ENCODE data around the gene LUZP2. TPM values are rescaled to one million over a fixed set of nuclear protein-coding genes. Genes with fewer than 3 reads are reported as not detected.

LUZP2 gene
- total RNA-seq, 1 donor from 2014 or later: not detected

DNA sequence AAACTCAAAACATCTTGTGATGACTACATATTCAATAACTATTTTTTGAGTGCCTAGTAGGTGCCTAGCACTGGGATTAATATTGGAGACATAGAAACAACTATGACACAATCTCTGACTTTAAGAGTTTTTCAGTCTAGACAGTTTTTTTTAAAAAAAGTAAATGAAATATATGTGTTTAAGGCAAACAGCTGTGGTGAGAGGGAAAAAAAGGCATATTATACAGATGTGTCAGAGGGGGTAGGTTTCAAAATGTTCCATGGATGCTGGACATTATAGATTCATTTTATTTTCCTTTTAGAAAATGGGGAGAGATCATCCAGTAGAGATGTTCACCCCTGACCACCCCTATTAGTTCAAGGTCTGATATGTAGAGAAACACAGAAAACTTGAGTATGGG lies 90.8 kb downstream of the LUZP2 start:
- H3K9me3 ChIP-seq: no peaks in the 10 kb centered on the region
- no peaks in the 10 kb centered on the region for H3K27me3 ChIP-seq (ENCODE audit: low read depth)
- no peak overlapping the region for H3K27ac ChIP-seq
- ATAC-seq (no peak), DNase-seq (no peak)
- no peaks in the 10 kb centered on the region for H3K4me1 ChIP-seq
- intact Hi-C loops (cut with DNase I): no loop called here
- TF ChIP-seq, protein P1, sequence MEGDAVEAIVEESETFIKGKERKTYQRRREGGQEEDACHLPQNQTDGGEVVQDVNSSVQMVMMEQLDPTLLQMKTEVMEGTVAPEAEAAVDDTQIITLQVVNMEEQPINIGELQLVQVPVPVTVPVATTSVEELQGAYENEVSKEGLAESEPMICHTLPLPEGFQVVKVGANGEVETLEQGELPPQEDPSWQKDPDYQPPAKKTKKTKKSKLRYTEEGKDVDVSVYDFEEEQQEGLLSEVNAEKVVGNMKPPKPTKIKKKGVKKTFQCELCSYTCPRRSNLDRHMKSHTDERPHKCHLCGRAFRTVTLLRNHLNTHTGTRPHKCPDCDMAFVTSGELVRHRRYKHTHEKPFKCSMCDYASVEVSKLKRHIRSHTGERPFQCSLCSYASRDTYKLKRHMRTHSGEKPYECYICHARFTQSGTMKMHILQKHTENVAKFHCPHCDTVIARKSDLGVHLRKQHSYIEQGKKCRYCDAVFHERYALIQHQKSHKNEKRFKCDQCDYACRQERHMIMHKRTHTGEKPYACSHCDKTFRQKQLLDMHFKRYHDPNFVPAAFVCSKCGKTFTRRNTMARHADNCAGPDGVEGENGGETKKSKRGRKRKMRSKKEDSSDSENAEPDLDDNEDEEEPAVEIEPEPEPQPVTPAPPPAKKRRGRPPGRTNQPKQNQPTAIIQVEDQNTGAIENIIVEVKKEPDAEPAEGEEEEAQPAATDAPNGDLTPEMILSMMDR (IDR thresholded peaks at IDR 0.05): no peak
- H3K36me3 ChIP-seq: no peaks in the 10 kb centered on the region
- H3K4me3 ChIP-seq: no peak overlapping the region

- TF ChIP-seq, protein P1 (IDR thresholded peaks at IDR 0.05): no peak
- ATAC-seq (no peak), DNase-seq (no peak)
- H3K36me3 ChIP-seq: no peaks in the 10 kb centered on the region
- H3K27ac ChIP-seq: no peak overlapping the region
- H3K4me1 ChIP-seq: no peaks in the 10 kb centered on the region
- H3K9me3 ChIP-seq: no peaks in the 10 kb centered on the region
- no peak overlapping the region for H3K4me3 ChIP-seq
- H3K27me3 ChIP-seq (ENCODE audit: low read depth): no peaks in the 10 kb centered on the region
- intact Hi-C loops (cut with DNase I): no loop called here
Measured at GRCh38 chr11:24588081-24588480, 91.2 kb downstream of the LUZP2 start.

- no peak for ATAC-seq
- DNase-seq: no peak
- Histone ChIP-seq H3K9me3 (no peaks in the 10 kb centered on the region), H3K27me3 (ENCODE audit: low read depth) (no peaks in the 10 kb centered on the region), H3K4me3 (no peak overlapping the region), H3K4me1 (no peaks in the 10 kb centered on the region), H3K27ac (no peak overlapping the region), H3K36me3 (no peaks in the 10 kb centered on the region)
- intact Hi-C loops (cut with DNase I): no loop called here
- TF ChIP-seq, protein P1 (IDR thresholded peaks at IDR 0.05): no peak
Measured at GRCh38 chr11:24589064-24589463, 92.2 kb downstream of the LUZP2 start.

- H3K4me3 ChIP-seq: no peak overlapping the region
- H3K36me3 ChIP-seq: no peaks in the 10 kb centered on the region
- no peak overlapping the region for H3K27ac ChIP-seq
- no peaks in the 10 kb centered on the region for H3K9me3 ChIP-seq
- DNase-seq (no peak), ATAC-seq (no peak)
- H3K27me3 ChIP-seq (ENCODE audit: low read depth): no peaks in the 10 kb centered on the region
- TF ChIP-seq, protein P1 (IDR thresholded peaks at IDR 0.05): no peak
- no peaks in the 10 kb centered on the region for H3K4me1 ChIP-seq
- intact Hi-C loops (cut with DNase I): no loop called here
Measured at GRCh38 chr11:24591283-24591682, 94.4 kb downstream of the LUZP2 start.

DNA sequence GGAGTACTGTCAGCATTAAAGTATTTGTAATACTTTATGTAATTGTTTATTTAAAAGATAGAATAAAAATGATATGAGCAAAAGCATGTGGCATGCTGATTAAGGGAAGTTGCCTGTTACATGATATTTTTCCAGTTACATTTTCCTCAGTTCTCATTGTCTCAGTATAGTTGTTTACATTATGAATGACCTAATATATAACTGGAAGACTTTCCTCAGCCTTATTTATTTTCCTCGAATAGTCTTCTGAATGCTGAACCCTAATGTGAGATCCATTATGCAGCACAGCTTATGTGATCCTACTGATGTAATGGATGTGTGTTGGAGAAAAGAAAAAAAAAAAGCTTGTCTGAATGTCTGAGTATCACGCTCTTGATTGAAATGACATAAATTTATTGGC lies 95.5 kb downstream of the LUZP2 start:
- TF ChIP-seq, protein P1 (IDR thresholded peaks at IDR 0.05): no peak
- H3K27me3 ChIP-seq (ENCODE audit: low read depth): no peaks in the 10 kb centered on the region
- no peaks in the 10 kb centered on the region for H3K36me3 ChIP-seq
- no peaks in the 10 kb centered on the region for H3K9me3 ChIP-seq
- DNase-seq (no peak), ATAC-seq (no peak)
- no peak overlapping the region for H3K4me3 ChIP-seq
- no peaks in the 10 kb centered on the region for H3K4me1 ChIP-seq
- intact Hi-C loops (cut with DNase I): no loop called here
- no peak overlapping the region for H3K27ac ChIP-seq

- Histone ChIP-seq H3K27me3 (ENCODE audit: low read depth) (no peaks in the 10 kb centered on the region), H3K9me3 (no peaks in the 10 kb centered on the region), H3K4me1 (no peaks in the 10 kb centered on the region), H3K4me3 (no peak overlapping the region), H3K27ac (no peak overlapping the region), H3K36me3 (no peaks in the 10 kb centered on the region)
- ATAC-seq: no peak
- TF ChIP-seq, protein P1 (IDR thresholded peaks at IDR 0.05): no peak
- intact Hi-C loops (cut with DNase I): no loop called here
- DNase-seq: no peak
Measured at GRCh38 chr11:24593332-24593731, 96.5 kb downstream of the LUZP2 start.

Data from lower lobe of right lung (tissue), 2 donors.